ENCODE data around the gene CXCL5.

Gene CXCL5

GRCh38 chr4:73992050-73992449 lies 6.4 kb downstream of the CXCL5 start:
- TF ChIP-seq CTCF (IDR thresholded peaks at IDR 0.05) = no peak

- no peak for TF ChIP-seq CTCF (IDR thresholded peaks at IDR 0.05)
Measured at GRCh38 chr4:73991742-73992000, 6.8 kb downstream of the CXCL5 start.

GRCh38 chr4:73990988-73991741 lies 7.3 kb downstream of the CXCL5 start:
- no peak for TF ChIP-seq CTCF (IDR thresholded peaks at IDR 0.05)

- no peak for TF ChIP-seq CTCF (IDR thresholded peaks at IDR 0.05)
Measured at GRCh38 chr4:73989928-73990327, 8.5 kb downstream of the CXCL5 start.

- TF ChIP-seq CTCF (IDR thresholded peaks at IDR 0.05) = no peak
Measured at GRCh38 chr4:73989031-73989430, 9.4 kb downstream of the CXCL5 start.

GRCh38 chr4:73988061-73988460 lies 10.4 kb downstream of the CXCL5 start, which contains the start of gene PPBP:
PPBP (minus strand) TSS chr4:73988190; CDS start chr4:73988103, 87 bp downstream.
- no peak for TF ChIP-seq CTCF (IDR thresholded peaks at IDR 0.05)

- no peak for TF ChIP-seq CTCF (IDR thresholded peaks at IDR 0.05)
Measured at GRCh38 chr4:73985528-73985852, 13.0 kb downstream of the CXCL5 start.
